PC-3 (cell line): ENCODE data around the gene DGCR2. TPM values are rescaled to one million over a fixed set of nuclear protein-coding genes. Genes with fewer than 3 reads are reported as not detected.

Experiments used
- ATAC-seq: fragments of 200-7000 bp; cut with Tn5 transposase; 2 replicates; pipeline ENCODE4 v1.9.1; 2020; ENCODE audit warnings: mild to moderate bottlenecking, moderate library complexity
- BruUV-seq: library from RNA; stranded (reverse); fragments of 400-500 nt; replicated peaks from 2 replicates; lab custom pipeline; 2021; lab: Mats Ljungman, UMichigan
- CTCF ChIA-PET: fragments of 300-600 bp; sonication (Branson Sonifier 250); formaldehyde crosslinking; loops from one replicate; lab custom pipeline; 2022; ENCODE audit warnings: antibody characterized with exemption; lab: Charles Lee
- POLR2A ChIA-PET: fragments of 300-600 bp; sonication (Branson Sonifier 250); formaldehyde crosslinking; loops from one replicate; lab custom pipeline; 2022; ENCODE audit warnings: antibody characterized with exemption; ENCODE audit not compliant: unreplicated experiment; lab: Charles Lee
- DNase-seq: peaks from one replicate; pipeline ENCODE4 v3.0.0-alpha.2; 2015
- H2AFZ ChIP-seq: fragments of 300-600 bp; sonication (generic); 2 replicates; pipeline ENCODE4 v1.6.0; 2016; ENCODE audit warnings: antibody characterized with exemption, low read length
- H3F3A ChIP-seq: fragments of 300-600 bp; sonication (generic); one replicate; pipeline ENCODE4 v1.6.0; 2017; ENCODE audit warnings: antibody characterized with exemption, low read length, control low read depth, mild to moderate bottlenecking; ENCODE audit not compliant: unreplicated experiment
- H3K27ac ChIP-seq: fragments of 300-600 bp; sonication (generic); 2 replicates; pipeline ENCODE4 v1.5.1; 2016; ENCODE audit warnings: mild to moderate bottlenecking, low read length
- H3K27me3 ChIP-seq: fragments of 300-600 bp; sonication (generic); 2 replicates; pipeline ENCODE4 v1.6.1; 2016; ENCODE audit warnings: low read length, mixed read lengths
- H3K36me3 ChIP-seq: fragments of 300-600 bp; sonication (generic); 2 replicates; pipeline ENCODE4 v1.6.1; 2016; ENCODE audit warnings: low read depth, mixed run types, low read length, mixed read lengths
- H3K4me1 ChIP-seq: fragments of 300-600 bp; sonication (generic); 2 replicates; pipeline ENCODE4 v1.5.1; 2016; ENCODE audit warnings: low read length; ENCODE audit not compliant: insufficient read depth
- H3K4me2 ChIP-seq: fragments of 300-600 bp; sonication (generic); 2 replicates; pipeline ENCODE4 v1.6.0; 2016; ENCODE audit warnings: low read length
- H3K4me3 ChIP-seq: fragments of 300-600 bp; sonication (generic); 2 replicates; pipeline ENCODE4 v1.5.1; 2016; ENCODE audit warnings: mild to moderate bottlenecking, low read length, mixed read lengths
- H3K79me2 ChIP-seq: fragments of 300-600 bp; sonication (generic); 2 replicates; pipeline ENCODE4 v1.6.1; 2017; ENCODE audit warnings: low read length, mixed read lengths
- H3K9ac ChIP-seq: fragments of 300-600 bp; sonication (generic); 2 replicates; pipeline ENCODE4 v1.6.0; 2016; ENCODE audit warnings: mild to moderate bottlenecking, low read length
- H3K9me2 ChIP-seq: fragments of 300-600 bp; sonication (generic); replicated peaks from 2 replicates; pipeline ENCODE4 v1.6.1; 2016; ENCODE audit warnings: mixed run types, low read length, mixed read lengths
- H3K9me3 ChIP-seq: fragments of 300-600 bp; sonication (generic); 2 replicates; pipeline ENCODE4 v1.6.1; 2016; ENCODE audit warnings: low read length, mixed read lengths
- H4K20me1 ChIP-seq: fragments of 300-600 bp; sonication (generic); 2 replicates; pipeline ENCODE4 v1.6.1; 2016; ENCODE audit warnings: low read length, mixed read lengths
- EZH2 ChIP-seq: fragments of 300-600 bp; sonication (generic); IDR thresholded peaks from one replicate; pipeline ENCODE4 v1.6.1; 2017; ENCODE audit warnings: antibody characterized with exemption, mild to moderate bottlenecking, low read length; ENCODE audit not compliant: unreplicated experiment
- EZH2phosphoT487 ChIP-seq: fragments of 300-600 bp; sonication (generic); IDR thresholded peaks from 2 replicates; pipeline ENCODE4 v1.6.1; 2018; ENCODE audit warnings: mild to moderate bottlenecking, antibody characterized with exemption, low read length, borderline replicate concordance
- intact Hi-C: fragments of 100-400 bp; cut with micrococcal nuclease; formaldehyde crosslinking; loops from 2 replicates; pipeline ENCODE4 v1.9.0; 2023
- total RNA-seq: library from RNA; depleted of rRNA; stranded (reverse); fragments of >200 nt; gene quantifications from 2 replicates; pipeline ENCODE4 v1.2.3, GENCODE V29; 2014
- TF ChIP-seq, protein P1 (sequence below): fragments of 300-600 bp; sonication (generic); conservative IDR thresholded peaks from 2 replicates; pipeline ENCODE4 v1.5.1; 2017; ENCODE audit warnings: antibody characterized with exemption, low read depth, mild to moderate bottlenecking, low read length

DGCR2 gene
- total RNA-seq, 1 experiment from 2014 or later, result 36.1 TPM

DNA sequence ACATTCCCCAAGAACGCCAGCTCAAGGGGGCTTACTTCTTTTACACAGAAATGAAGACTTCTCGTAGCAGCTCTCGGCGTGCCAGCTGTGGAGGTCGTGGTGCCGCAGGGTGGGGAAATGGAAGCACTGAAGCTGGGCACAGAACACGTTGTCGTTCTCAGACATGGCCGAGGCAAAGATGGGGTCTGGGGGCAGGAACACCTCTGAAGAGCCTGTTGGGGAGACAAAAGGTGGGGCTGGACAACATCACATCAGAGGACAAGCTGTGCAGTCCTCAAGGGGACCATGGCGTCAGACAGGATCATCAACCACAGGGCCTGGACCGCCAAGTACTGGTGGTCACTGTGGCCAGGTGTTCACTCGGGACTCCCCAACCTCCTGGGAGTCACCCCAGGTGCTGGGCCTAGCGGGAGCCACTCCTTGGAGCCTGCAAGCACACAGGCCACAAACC, 65.2 kb downstream of the DGCR2 start:
- no TSS peak for BruUV-seq
- Histone ChIP-seq H3K9me2 (no peaks in the 10 kb centered on the region), H3K9ac (no peak overlapping the region), H3K27ac (no peak overlapping the region), H4K20me1 (no peaks in the 10 kb centered on the region), H3K4me2 (no peak overlapping the region), H3K4me1 (peaks cover 11% of the 10 kb centered on the region), H3K9me3 (no peaks in the 10 kb centered on the region), H3K79me2 (no peaks in the 10 kb centered on the region), H2AFZ (no peak overlapping the region), H3K36me3 (no peaks in the 10 kb centered on the region; the same call in 1 of the 2 replicates), H3K4me3 (no peak overlapping the region), H3K27me3 (no peaks in the 10 kb centered on the region), H3F3A (no peaks in the 10 kb centered on the region)
- POLR2A ChIA-PET, result no interaction called here
- TF ChIP-seq, protein P1, sequence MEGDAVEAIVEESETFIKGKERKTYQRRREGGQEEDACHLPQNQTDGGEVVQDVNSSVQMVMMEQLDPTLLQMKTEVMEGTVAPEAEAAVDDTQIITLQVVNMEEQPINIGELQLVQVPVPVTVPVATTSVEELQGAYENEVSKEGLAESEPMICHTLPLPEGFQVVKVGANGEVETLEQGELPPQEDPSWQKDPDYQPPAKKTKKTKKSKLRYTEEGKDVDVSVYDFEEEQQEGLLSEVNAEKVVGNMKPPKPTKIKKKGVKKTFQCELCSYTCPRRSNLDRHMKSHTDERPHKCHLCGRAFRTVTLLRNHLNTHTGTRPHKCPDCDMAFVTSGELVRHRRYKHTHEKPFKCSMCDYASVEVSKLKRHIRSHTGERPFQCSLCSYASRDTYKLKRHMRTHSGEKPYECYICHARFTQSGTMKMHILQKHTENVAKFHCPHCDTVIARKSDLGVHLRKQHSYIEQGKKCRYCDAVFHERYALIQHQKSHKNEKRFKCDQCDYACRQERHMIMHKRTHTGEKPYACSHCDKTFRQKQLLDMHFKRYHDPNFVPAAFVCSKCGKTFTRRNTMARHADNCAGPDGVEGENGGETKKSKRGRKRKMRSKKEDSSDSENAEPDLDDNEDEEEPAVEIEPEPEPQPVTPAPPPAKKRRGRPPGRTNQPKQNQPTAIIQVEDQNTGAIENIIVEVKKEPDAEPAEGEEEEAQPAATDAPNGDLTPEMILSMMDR, result no peak
- TF ChIP-seq EZH2phosphoT487, result no peak
- no peak for TF ChIP-seq EZH2
- intact Hi-C loops, result no loop called here
- CTCF ChIA-PET, result no interaction called here
- ATAC-seq (no peak), DNase-seq (no peak)

DNA sequence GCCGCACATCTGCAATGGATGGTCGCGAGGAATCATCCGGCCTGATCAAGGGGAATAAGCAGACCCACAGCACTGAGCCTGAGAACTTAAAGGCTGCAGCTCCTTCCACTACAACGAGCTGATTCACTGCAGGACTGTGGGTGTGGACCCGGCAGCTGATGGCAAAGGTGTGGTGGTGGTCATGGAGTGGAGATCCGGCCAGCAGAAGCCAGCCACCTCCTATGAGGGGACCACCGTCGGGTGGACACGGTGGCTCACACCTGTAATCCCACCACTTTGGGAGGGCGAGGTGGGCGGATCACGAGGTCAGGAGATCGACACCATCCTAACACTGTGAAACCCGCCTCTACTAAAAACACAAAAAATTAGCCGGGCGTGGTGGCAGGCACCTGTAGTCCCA, 66.4 kb downstream of the DGCR2 start:
- no peaks in the 10 kb centered on the region for H4K20me1 ChIP-seq
- BruUV-seq, result no TSS peak
- no peak overlapping the region for H3K9ac ChIP-seq
- H3K79me2 ChIP-seq, result no peaks in the 10 kb centered on the region
- H3K27me3 ChIP-seq, result no peaks in the 10 kb centered on the region
- TF ChIP-seq EZH2 (no peak), EZH2phosphoT487 (no peak)
- TF ChIP-seq, protein P1, result no peak
- no peak overlapping the region for H3K4me3 ChIP-seq
- H2AFZ ChIP-seq, result no peak overlapping the region
- no peaks in the 10 kb centered on the region; the same call in 1 of the 2 replicates for H3K36me3 ChIP-seq
- H3K4me1 ChIP-seq, result peaks cover 10% of the 10 kb centered on the region
- no peaks in the 10 kb centered on the region for H3K9me2 ChIP-seq
- no peaks in the 10 kb centered on the region for H3F3A ChIP-seq
- H3K27ac ChIP-seq, result no peak overlapping the region
- H3K4me2 ChIP-seq, result no peak overlapping the region
- no peak for DNase-seq
- intact Hi-C loops, result no loop called here
- ChIA-PET POLR2A (no interaction called here), CTCF (no interaction called here)
- no peaks in the 10 kb centered on the region for H3K9me3 ChIP-seq
- no peak for ATAC-seq

DNA sequence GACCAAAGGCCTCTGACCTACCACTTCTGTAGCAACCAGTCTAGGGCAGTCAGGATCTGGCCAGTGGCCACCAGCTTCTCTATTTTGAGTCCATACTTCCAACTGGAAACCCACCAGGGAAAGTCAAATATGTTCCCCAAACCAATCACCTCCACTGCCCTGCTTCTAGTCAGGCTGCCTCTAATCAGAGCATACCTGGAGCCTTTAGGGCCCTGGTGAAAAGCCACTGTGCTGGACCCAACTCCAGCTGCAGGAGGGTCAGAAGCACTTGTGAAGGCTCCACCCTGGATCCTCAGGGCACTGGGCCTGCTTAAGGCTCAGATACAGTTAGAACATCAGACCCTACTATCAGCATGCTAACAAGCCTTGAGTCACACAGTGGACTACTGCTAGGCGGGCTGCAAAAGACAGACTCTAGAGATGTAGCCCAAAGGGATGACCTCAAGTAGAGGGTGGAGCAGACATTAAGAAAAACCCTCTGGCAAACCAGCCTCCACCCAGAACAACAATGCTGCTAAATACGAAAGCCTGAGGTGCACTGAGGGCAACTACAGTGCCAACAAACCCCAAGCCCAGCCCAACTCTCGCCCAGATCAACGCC, 69.2 kb downstream of the DGCR2 start:
- no peak for ATAC-seq
- Histone ChIP-seq H3K4me1 (no peaks in the 10 kb centered on the region), H3K4me3 (no peak overlapping the region), H3K4me2 (no peak overlapping the region), H3K27ac (no peak overlapping the region), H3K9ac (no peak overlapping the region), H3K9me3 (no peaks in the 10 kb centered on the region), H3K9me2 (no peaks in the 10 kb centered on the region), H3K27me3 (no peaks in the 10 kb centered on the region), H3K36me3 (peaks cover 7% of the 10 kb centered on the region; the same call in 1 of the 2 replicates), H4K20me1 (no peaks in the 10 kb centered on the region), H3F3A (no peaks in the 10 kb centered on the region), H3K79me2 (no peaks in the 10 kb centered on the region), H2AFZ (no peak overlapping the region)
- ChIA-PET POLR2A (no interaction called here), CTCF (no interaction called here)
- no peak for DNase-seq
- TF ChIP-seq EZH2 (no peak), EZH2phosphoT487 (no peak)
- TF ChIP-seq, protein P1, result no peak
- intact Hi-C loops, result no loop called here
- BruUV-seq, result no TSS peak
